Measurements from ENCODE around the gene PRSS2. TPM values are rescaled to one million over a fixed set of nuclear protein-coding genes. Genes with fewer than 3 reads are reported as not detected.
"Not testable (repeated sequence)": the region's sequence is repeated elsewhere in the genome, so short reads cannot be mapped to it uniquely, and the experiment has no call there.

Gene PRSS2
- total RNA-seq, 4 donors from 2014 or later = 0.39 TPM; not detected in 3

DNA sequence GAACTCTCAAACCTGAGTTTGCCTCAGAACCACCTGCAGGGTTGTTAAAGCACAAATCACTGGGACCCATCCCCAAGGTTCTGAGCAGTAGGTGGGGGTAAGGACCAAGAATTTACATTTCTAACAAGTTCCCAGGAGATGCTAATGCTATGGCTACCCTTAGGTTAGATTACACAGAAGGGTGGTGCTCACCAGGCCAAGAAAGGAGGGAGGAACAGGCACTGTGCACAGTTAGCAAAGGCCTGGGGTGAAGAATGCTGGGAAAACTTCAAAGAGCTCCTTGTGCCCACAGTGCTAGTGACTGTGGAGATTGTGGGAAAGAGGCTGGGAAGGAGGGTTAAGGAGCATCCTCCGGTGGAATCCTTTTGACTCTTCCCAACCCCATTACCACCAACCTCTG is 8.7 kb upstream of the PRSS2 start:
- Histone ChIP-seq H3K36me3 (no peaks in the 10 kb centered on the region), H3K27ac (replicated peaks in 1 of 4) (no peak overlapping the region), H3K9me3 (no peaks in the 10 kb centered on the region), H3K4me1 (no peaks in the 10 kb centered on the region), H3K27me3 (peaks cover 0 to under 1% (median 0%) of the 10 kb centered on the region in 4 donors), H3K4me3 (no peak overlapping the region)
- TF ChIP-seq POLR2A (IDR thresholded peaks at IDR 0.05; ENCODE audit: low read depth) (no peak), POLR2AphosphoS5 (IDR thresholded peaks at IDR 0.05) (no peak), EP300 (IDR thresholded peaks at IDR 0.05) (no peak)
- TF ChIP-seq, protein P1, sequence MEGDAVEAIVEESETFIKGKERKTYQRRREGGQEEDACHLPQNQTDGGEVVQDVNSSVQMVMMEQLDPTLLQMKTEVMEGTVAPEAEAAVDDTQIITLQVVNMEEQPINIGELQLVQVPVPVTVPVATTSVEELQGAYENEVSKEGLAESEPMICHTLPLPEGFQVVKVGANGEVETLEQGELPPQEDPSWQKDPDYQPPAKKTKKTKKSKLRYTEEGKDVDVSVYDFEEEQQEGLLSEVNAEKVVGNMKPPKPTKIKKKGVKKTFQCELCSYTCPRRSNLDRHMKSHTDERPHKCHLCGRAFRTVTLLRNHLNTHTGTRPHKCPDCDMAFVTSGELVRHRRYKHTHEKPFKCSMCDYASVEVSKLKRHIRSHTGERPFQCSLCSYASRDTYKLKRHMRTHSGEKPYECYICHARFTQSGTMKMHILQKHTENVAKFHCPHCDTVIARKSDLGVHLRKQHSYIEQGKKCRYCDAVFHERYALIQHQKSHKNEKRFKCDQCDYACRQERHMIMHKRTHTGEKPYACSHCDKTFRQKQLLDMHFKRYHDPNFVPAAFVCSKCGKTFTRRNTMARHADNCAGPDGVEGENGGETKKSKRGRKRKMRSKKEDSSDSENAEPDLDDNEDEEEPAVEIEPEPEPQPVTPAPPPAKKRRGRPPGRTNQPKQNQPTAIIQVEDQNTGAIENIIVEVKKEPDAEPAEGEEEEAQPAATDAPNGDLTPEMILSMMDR (IDR thresholded peaks at IDR 0.05) = no peak
- DNase-seq (ENCODE audit: extremely low spot score) = no peak
- intact Hi-C loops (cut with DNase I) = no loop called here
- WGBS = 100% methylated on average over 1 of the region's 1 CpG

DNA sequence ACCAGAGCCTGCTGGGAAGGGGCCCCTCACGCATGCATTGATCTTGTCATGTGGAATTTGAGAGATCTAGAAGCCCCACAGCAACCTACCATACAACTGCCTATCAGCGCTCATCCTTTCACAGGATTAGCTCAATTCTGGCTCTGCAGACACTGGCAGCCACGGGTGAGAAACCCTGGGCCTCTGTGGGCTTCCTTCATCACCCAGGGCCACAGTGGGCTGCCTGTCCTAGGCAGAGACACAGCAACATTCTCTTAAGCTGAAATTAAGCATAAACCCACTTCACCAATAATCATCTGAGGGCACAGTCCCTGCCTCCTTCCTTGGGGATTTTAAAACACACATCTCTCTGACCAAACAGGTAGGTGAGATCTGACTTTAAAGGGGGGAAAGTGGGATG is 3.3 kb upstream of the PRSS2 start:
- DNase-seq (ENCODE audit: extremely low spot score) = no peak
- Histone ChIP-seq H3K27ac (replicated peaks in 1 of 4) (no peak overlapping the region), H3K4me1 (no peaks in the 10 kb centered on the region), H3K27me3 (peaks cover 0 to 20% (median 0%) of the 10 kb centered on the region in 4 donors), H3K9me3 (no peaks in the 10 kb centered on the region), H3K36me3 (no peaks in the 10 kb centered on the region), H3K4me3 (no peak overlapping the region)
- TF ChIP-seq POLR2A (IDR thresholded peaks at IDR 0.05; ENCODE audit: low read depth) (no peak), POLR2AphosphoS5 (IDR thresholded peaks at IDR 0.05) (no peak)
- 65% methylated on average over 3 of the region's 3 CpGs for WGBS
- intact Hi-C loops (cut with DNase I) = no loop called here

DNA sequence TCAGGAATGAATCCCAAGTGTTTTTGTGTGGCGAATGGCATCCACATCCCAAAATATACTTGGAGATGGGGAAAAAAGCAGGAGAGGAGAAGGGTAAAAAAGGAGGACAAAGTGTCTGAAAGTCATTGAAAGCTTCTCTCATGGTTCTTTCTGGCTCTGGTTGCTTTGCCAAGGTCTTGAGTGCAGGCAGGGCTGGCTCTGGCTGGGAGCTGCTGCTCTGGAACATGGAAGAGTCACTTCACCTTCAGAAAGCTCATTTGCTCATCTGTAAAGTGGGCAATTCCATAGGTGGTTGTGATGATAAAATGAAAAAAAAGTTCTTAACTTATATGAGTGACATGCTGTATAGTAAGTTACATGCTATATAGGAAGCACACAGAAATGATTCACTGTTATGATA is 2.9 kb upstream of the PRSS2 start:
- no peaks in the 10 kb centered on the region for H3K4me1 ChIP-seq
- intact Hi-C loops (cut with DNase I) = no loop called here
- no peak for DNase-seq (ENCODE audit: extremely low spot score)
- 71% methylated on average over 1 of the region's 1 CpG for WGBS
- no peaks in the 10 kb centered on the region for H3K36me3 ChIP-seq
- H3K27ac ChIP-seq (replicated peaks in 1 of 4) = no peak overlapping the region
- no peak overlapping the region for H3K4me3 ChIP-seq
- no peaks in the 10 kb centered on the region for H3K9me3 ChIP-seq
- peaks cover 0 to 20% (median 0%) of the 10 kb centered on the region in 4 donors for H3K27me3 ChIP-seq
- no peak for TF ChIP-seq POLR2AphosphoS5 (IDR thresholded peaks at IDR 0.05)
- TF ChIP-seq, protein P1 (IDR thresholded peaks at IDR 0.05) = no peak
- TF ChIP-seq EP300 (IDR thresholded peaks at IDR 0.05) = no peak
- no peak for TF ChIP-seq POLR2A (IDR thresholded peaks at IDR 0.05; ENCODE audit: low read depth)

DNA sequence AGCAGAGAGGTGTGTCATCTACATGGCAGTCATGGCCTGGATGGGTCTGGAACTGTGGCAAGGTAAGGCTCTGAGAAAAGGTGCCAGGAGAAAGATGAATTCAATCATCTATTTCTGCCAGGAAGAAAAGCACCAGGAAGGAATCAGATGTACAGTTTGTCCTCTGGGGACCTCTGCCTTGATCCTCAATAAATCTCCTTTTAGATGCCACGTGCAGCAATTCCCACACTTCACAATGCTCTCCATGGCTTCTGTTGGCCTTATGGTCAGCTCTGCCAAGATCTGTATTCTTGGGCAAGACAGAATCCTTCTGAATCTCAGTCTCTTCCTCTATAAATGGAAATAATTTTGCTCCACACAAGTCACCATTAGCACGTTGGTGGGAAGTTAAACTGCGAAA is 1.9 kb upstream of the PRSS2 start:
- H3K4me1 ChIP-seq; H3K36me3 ChIP-seq; H3K4me3 ChIP-seq; H3K27ac ChIP-seq (replicated peaks in 1 of 4); DNase-seq (ENCODE audit: extremely low spot score); intact Hi-C loops (cut with DNase I); H3K9me3 ChIP-seq: not testable (repeated sequence)
- H3K27me3 ChIP-seq = peaks cover 0 to 20% (median 0%) of the 10 kb centered on the region in 4 donors
- 70% methylated on average over 3 of the region's 3 CpGs for WGBS

DNA sequence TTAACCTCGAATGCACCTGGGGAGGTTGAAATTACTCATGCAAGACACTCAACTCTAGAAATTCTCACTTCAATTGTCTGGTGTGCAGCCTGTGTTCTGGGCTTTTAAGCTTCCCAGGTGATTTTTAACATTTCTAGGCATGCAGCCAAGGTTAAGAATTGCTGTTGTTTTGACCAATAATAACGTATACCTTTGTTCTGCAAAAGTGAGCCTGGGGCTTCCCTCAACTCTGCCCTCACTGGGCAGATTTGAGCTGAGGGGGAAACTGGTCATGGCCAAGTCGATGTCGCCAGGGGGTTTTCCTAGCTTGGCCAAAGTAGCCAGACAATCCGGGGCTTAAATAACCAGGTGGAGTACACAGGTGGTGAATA is 568 bp downstream of the PRSS2 start:
- peaks cover 0 to 20% (median 0%) of the 10 kb centered on the region in 4 donors for H3K27me3 ChIP-seq
- DNase-seq (ENCODE audit: extremely low spot score) = no peak
- no peaks in the 10 kb centered on the region for H3K4me1 ChIP-seq
- H3K27ac ChIP-seq (replicated peaks in 1 of 4) = no peak overlapping the region
- WGBS = 76% methylated on average over 5 of the region's 5 CpGs
- no peak overlapping the region for H3K4me3 ChIP-seq
- H3K9me3 ChIP-seq = no peaks in the 10 kb centered on the region
- no peaks in the 10 kb centered on the region for H3K36me3 ChIP-seq
- TF ChIP-seq POLR2AphosphoS5 (IDR thresholded peaks at IDR 0.05) = no peak
- no peak for TF ChIP-seq EP300 (IDR thresholded peaks at IDR 0.05)
- no peak for TF ChIP-seq POLR2A (IDR thresholded peaks at IDR 0.05; ENCODE audit: low read depth)
- TF ChIP-seq, protein P1 (IDR thresholded peaks at IDR 0.05) = no peak
- intact Hi-C loops (cut with DNase I) = no loop called here

DNA sequence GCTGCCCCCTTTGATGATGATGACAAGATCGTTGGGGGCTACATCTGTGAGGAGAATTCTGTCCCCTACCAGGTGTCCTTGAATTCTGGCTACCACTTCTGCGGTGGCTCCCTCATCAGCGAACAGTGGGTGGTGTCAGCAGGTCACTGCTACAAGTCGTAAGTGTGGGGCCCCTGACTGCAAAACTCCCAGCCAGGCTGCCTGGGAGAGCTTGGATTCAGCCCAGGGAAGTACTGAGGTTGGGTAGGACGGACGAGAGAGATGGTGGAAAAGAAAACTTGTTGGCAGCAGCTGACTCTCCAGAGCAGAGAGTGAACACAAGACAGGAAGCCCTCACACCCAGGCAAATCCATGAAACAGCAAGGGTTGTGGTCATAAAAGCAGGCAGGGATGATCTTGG is 1.3 kb downstream of the PRSS2 start:
- Histone ChIP-seq H3K4me1 (no peaks in the 10 kb centered on the region), H3K27ac (replicated peaks in 1 of 4) (no peak overlapping the region), H3K4me3 (no peak overlapping the region), H3K27me3 (peaks cover 0 to 20% (median 0%) of the 10 kb centered on the region in 4 donors), H3K36me3 (no peaks in the 10 kb centered on the region), H3K9me3 (no peaks in the 10 kb centered on the region)
- 51% methylated on average over 6 of the region's 6 CpGs for WGBS
- DNase-seq (ENCODE audit: extremely low spot score) = no peak
- TF ChIP-seq POLR2AphosphoS5 (IDR thresholded peaks at IDR 0.05) (no peak), EP300 (IDR thresholded peaks at IDR 0.05) (no peak), POLR2A (IDR thresholded peaks at IDR 0.05; ENCODE audit: low read depth) (no peak)
- TF ChIP-seq, protein P1 (IDR thresholded peaks at IDR 0.05) = no peak
- intact Hi-C loops (cut with DNase I) = no loop called here
